Fibroblast of pulmonary artery (primary cell): ENCODE data around the gene CROCC.
"Not testable (repeated sequence)": the region's sequence is repeated elsewhere in the genome, so short reads cannot be mapped to it uniquely, and the experiment has no call there.

Source experiments
- DNase-seq: peaks from one replicate; pipeline ENCODE4 v3.0.0-alpha.2; 2010; ENCODE audit warnings: low read depth
- H3K4me3 ChIP-seq: replicated peaks from 2 replicates; pipeline ENCODE4 v1.5.1; 2011; ENCODE audit warnings: low read depth, mild to moderate bottlenecking, control low read depth, low read length, moderate library complexity
- CTCF ChIP-seq: IDR thresholded peaks from 2 replicates; pipeline ENCODE4 v1.5.1; 2011; ENCODE audit warnings: mild to moderate bottlenecking, control low read depth, low read length, inconsistent platforms; ENCODE audit errors: missing control alignments

The CROCC gene

GRCh38 chr1:16906873-16907272 is 14.9 kb upstream of the CROCC start:
- TF ChIP-seq CTCF: no peak
- no peak for DNase-seq
- no peak overlapping the region for H3K4me3 ChIP-seq

- no peak for DNase-seq
- TF ChIP-seq CTCF: no peak
- H3K4me3 ChIP-seq: no peak overlapping the region
Measured at GRCh38 chr1:16907870-16908758, 13.6 kb upstream of the CROCC start.

GRCh38 chr1:16911851-16912721 is 9.6 kb upstream of the CROCC start:
- not testable (repeated sequence) for DNase-seq, H3K4me3 ChIP-seq

GRCh38 chr1:16912742-16913141 is 9.0 kb upstream of the CROCC start:
- not testable (repeated sequence) for DNase-seq, H3K4me3 ChIP-seq

- TF ChIP-seq CTCF: no peak
- DNase-seq: no peak
- peak overlapping the region; percentile 61 for H3K4me3 ChIP-seq
Measured at GRCh38 chr1:16913181-16913832, 8.4 kb upstream of the CROCC start.

GRCh38 chr1:16913833-16914662 is 7.7 kb upstream of the CROCC start:
- TF ChIP-seq CTCF: no peak
- H3K4me3 ChIP-seq: peak overlapping the region; percentile 66
- DNase-seq: peak; percentile 96

- not testable (repeated sequence) for DNase-seq
- peak overlapping the region; percentile 66 for H3K4me3 ChIP-seq
Measured at GRCh38 chr1:16914928-16915626, 6.7 kb upstream of the CROCC start.
